Hepatocyte (in vitro differentiated cells): ENCODE results near the gene DHX16.

Experiments used
- CTCF ChIP-seq: fragments of 200-600 bp; sonication (generic); IDR thresholded peaks from 2 replicates; pipeline ENCODE4 v1.5.1; 2016; ENCODE audit warnings: antibody characterized with exemption, mild to moderate bottlenecking; ENCODE audit not compliant: poor library complexity
- EZH2 ChIP-seq: fragments of 200-600 bp; sonication (generic); IDR thresholded peaks from 2 replicates; pipeline ENCODE4 v1.6.1; 2016; ENCODE audit warnings: antibody characterized with exemption, mild to moderate bottlenecking, borderline replicate concordance
- EZH2phosphoT487 ChIP-seq: fragments of 200-600 bp; sonication (generic); IDR thresholded peaks from one replicate; pipeline ENCODE4 v1.6.1; 2018; ENCODE audit warnings: antibody characterized with exemption, mild to moderate bottlenecking, low read depth, moderate library complexity; ENCODE audit not compliant: unreplicated experiment, severe bottlenecking

- no peak for TF ChIP-seq CTCF
- TF ChIP-seq EZH2phosphoT487 = no peak
- no peak for TF ChIP-seq EZH2
Observed at GRCh38 chr6:30640481-30640880, 32.3 kb downstream of the DHX16 start.
